ENCODE measurements around the gene GAS7.

The GAS7 gene

DNA sequence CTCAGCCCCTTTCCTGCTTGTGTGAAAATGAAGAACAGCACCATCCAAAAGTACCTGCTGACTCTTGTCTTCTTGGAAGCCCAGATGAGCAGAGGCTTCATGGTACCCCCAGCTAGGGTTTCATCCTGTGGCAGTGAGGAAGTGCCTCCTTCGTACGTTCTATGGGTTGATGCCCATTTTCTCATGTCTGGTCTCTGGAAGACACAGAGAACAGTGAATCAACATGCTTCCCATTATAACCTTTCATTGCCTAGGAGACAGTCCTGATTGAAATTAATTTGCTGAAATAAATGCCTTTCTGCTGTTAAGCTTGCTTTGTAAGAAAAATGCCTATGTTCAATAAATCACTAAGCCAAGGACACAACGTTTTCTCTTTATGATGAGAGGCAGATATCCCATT lies 329.9 kb downstream of the GAS7 start:
- DNase-seq, result no peak

DNA sequence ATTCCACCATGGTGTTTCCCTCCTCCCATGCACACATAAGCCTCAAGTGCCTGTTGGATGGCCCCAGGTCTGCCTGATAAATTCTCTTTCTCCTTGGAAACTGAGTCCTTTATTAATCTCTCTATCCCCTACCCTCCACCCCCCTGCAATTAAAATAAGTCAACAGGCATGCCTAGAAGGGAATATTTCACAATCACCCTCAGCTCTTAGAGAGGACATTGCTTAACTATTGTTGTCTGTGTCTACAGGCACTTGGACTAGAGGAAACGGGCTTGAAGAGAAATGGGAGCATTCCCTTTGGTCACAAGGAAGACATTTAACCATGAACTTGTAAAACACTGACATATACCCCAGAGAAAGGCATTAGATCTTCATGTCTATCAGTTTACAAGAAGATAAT lies 332.8 kb downstream of the GAS7 start:
- DNase-seq, result no peak

DNA sequence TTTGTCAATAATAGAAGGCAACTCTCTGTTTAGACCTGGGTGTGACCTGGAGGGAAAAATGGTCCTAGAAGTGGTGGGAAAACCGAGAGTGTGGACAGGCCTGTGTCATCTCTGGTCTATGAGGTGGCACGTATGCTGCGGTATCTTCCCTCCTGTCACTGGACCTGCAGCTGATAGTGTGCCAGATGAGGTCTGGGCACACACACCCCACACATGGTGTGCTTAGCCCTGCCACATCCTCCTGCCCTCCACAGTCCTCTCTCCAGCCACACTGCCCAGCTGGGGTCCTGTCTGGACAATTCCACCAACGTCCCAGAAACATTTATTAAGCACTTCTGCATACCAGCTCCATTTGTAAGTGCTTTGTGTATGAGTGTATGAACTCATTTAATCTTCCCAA lies 335.5 kb downstream of the GAS7 start:
- DNase-seq, result no peak

DNA sequence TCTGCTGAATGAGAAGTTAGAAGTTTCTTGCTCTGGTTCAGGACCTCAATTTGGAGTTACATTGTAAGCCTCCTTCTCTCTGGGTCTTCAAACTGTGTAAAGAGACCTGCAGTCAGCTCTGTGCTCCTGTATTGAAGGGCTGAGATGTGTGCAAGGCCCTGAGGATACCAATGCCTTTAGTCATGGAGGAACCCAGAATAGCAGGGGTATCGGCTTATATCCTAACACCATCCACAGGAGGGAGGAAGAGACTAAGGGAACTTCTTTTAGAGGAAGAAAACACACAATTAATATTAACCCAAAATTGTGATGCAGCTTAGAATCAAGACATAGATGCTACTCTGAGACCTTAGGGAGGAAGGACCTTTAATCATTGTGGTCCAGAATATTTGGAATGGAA lies 336.2 kb downstream of the GAS7 start:
- DNase-seq, result no peak

DNA sequence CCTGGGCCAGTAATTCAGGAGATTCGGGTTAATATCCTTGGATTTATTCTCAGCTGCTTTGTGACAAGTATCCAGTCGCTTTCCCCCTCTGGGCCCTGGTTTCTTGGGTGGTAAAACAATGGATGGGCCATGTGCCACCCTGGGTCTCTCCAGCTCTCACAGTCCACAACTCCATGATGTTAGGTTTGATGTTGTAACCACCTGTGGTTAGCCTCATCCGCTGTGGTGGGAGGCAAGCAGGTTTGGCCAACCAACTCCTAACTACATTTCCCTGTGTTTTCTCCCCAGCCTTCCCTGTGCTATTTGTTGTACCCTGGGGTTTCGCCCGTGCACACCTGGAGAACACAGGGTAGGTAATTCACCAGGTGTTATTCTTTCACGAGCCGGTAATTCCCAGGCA lies 337.6 kb downstream of the GAS7 start:
- no peak for DNase-seq
